CD4-positive, CD25-positive, alpha-beta regulatory T cell (primary cell): ENCODE results near the gene ARAF. TPM values are rescaled to one million over a fixed set of nuclear protein-coding genes. Genes with fewer than 3 reads are reported as not detected.
A peak's percentile ranks its signal among the peaks of the same experiment; 100 is the strongest.

Source experiments
- ATAC-seq, 2 donors: fragments of 150-1000 bp; cut with Tn5 transposase; one replicate each; pipeline ENCODE4 v1.10.0; 2021; ENCODE audit warnings: low read depth in 2 of 2, moderate number of reproducible peaks in 2 of 2, moderate library complexity in 1 of 2
- DNase-seq, 3 donors: peaks; one replicate each; pipeline versions ENCODE4 v3.0.0 to v3.0.0-alpha.2; 2012 to 2022; ENCODE audit warnings: mixed read lengths in 1 of 3
- H3K27ac ChIP-seq: one replicate; pipeline ENCODE4 v1.7.0; 2013; ENCODE audit warnings: mild to moderate bottlenecking, low read length; ENCODE audit not compliant: insufficient read depth, poor library complexity, severe bottlenecking
- H3K27me3 ChIP-seq: one replicate; pipeline ENCODE4 v1.7.0; 2013; ENCODE audit warnings: low read length; ENCODE audit not compliant: control insufficient read depth, insufficient read depth
- H3K36me3 ChIP-seq: one replicate; pipeline ENCODE4 v1.7.0; 2013; ENCODE audit warnings: mild to moderate bottlenecking, low read length, moderate library complexity; ENCODE audit not compliant: control insufficient read depth, insufficient read depth
- H3K4me1 ChIP-seq: 2 replicates; pipeline ENCODE4 v1.7.0; 2013; ENCODE audit warnings: mild to moderate bottlenecking, low read length; ENCODE audit not compliant: insufficient read depth, control insufficient read depth, poor library complexity, severe bottlenecking
- H3K4me3 ChIP-seq: one replicate; pipeline ENCODE4 v1.7.0; 2013; ENCODE audit warnings: low read depth, mild to moderate bottlenecking, low read length, moderate library complexity
- H3K9me3 ChIP-seq, 2 experiments: 1 replicate in 1 of 2; 2 replicates in 1 of 2; pipeline ENCODE4 v1.7.0; 2013; ENCODE audit warnings: low read length in 2 of 2, mild to moderate bottlenecking in 1 of 2, moderate library complexity in 1 of 2; ENCODE audit not compliant: control insufficient read depth in 2 of 2
- H3K27ac Mint-ChIP-seq, 3 donors: one replicate each; pipeline ENCODE4 v1.8.0; 2020 to 2022; ENCODE audit warnings: mild to moderate bottlenecking in 3 of 3, mixed read lengths in 3 of 3, moderate library complexity in 2 of 3
- H3K27me3 Mint-ChIP-seq: one replicate; pipeline ENCODE4 v1.8.0; 2022; ENCODE audit warnings: mild to moderate bottlenecking, mixed read lengths
- H3K36me3 Mint-ChIP-seq: one replicate; pipeline ENCODE4 v1.8.0; 2020; ENCODE audit warnings: mixed read lengths
- H3K4me1 Mint-ChIP-seq, 4 donors: one replicate each; pipeline ENCODE4 v1.8.0; 2020 to 2022; ENCODE audit warnings: mixed read lengths in 4 of 4, mild to moderate bottlenecking in 1 of 4
- H3K4me3 Mint-ChIP-seq, 4 donors: one replicate each; pipeline ENCODE4 v1.8.0; 2020 to 2022; ENCODE audit warnings: mild to moderate bottlenecking in 4 of 4, mixed read lengths in 4 of 4, moderate library complexity in 3 of 4
- H3K9me3 Mint-ChIP-seq, 7 donors: one replicate each; pipeline ENCODE4 v1.8.0; 2020 to 2022; ENCODE audit warnings: mixed read lengths in 7 of 7, mild to moderate bottlenecking in 3 of 7, moderate library complexity in 2 of 7
- polyA plus RNA-seq, 4 donors: library from polyadenylated mRNA; unstranded; fragments of 300-500 nt; fragmentation: Illumina TruSeq; gene quantifications; one replicate each; pipeline ENCODE4 v1.2.3, GENCODE V29; 2021
- total RNA-seq: library from RNA; stranded (reverse); gene quantifications from one replicate; pipeline ENCODE4 v1.2.3, GENCODE V29; 2022

Gene ARAF
- total and polyA plus RNA-seq, 5 donors from 2014 or later, result 56.4 to 128 (median 66.9) TPM

DNA sequence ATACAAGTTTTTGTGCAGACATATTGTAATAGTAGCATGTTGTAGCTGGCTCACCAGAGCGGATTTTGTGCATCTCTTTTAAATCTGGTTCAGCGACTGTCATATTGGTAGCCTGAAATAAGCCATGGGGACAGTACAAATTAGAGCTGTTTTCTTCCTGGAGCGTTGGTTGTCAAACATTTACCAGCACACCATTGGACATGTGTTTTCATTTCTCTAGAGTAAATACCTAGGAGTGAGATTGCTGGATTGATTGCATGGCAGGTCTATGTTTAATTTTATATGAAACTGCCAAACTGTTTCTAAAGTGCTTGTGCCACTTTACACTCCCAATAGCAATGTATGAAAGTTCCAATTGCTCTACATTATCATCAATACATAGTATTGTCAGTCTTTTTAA, 2.6 kb upstream of the ARAF start:
- Histone ChIP-seq H3K4me3 (no peak overlapping the region), H3K9me3 (no peaks in the 10 kb centered on the region), H3K27ac (no peak overlapping the region), H3K4me1 (peaks cover 23% of the 10 kb centered on the region), H3K27me3 (no peaks in the 10 kb centered on the region), H3K36me3 (peaks cover 2% of the 10 kb centered on the region)
- Mint-ChIP-seq H3K4me1 (peaks cover 5 to 39% (median 17%) of the 10 kb centered on the region in 4 donors), H3K27ac (peak overlapping the region in 1 of 3 donors; percentile 60), H3K9me3 (no peaks in the 10 kb centered on the region), H3K4me3 (peak overlapping the region; percentile 11 to 58 (median 43)), H3K27me3 (no peaks in the 10 kb centered on the region), H3K36me3 (peaks cover 3% of the 10 kb centered on the region)
- ATAC-seq (no peak), DNase-seq (no peak)

DNA sequence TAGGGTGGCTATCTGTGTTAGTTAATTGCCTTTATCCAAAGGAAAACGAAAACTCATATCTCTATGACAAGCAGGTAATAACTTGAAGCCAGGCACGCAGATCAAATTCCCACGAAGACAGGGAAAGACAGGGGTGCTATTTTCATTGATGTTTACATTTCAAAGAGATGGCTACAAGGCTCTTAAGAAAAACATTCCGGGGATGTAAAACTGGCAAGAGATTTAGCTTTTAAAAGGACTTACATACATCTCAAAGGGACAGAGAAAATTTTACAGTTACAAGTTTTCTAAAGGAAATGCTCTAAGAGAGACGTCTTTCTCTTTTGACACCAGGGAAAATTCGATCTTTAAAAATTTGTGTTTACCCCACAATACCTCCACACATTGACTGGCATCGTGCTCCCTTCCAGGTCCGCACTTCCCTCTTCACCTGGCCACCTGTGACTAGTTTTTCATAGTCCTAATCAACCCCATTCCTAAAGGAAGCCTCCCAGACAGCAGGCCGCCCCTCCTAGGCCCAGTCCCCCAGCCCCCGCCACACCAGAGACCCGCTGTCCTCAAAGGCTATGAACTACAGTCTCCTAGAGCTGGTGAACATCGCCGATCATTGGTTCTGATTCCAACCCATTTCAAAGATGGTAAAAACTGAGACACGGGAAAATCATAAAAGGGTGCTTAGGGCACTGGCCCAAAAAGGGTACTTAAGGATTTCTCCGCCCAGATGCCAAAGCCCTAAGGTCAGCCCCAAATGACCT, 649 bp upstream of the ARAF start:
- Mint-ChIP-seq H3K9me3 (peaks cover 0 to 1% (median 0%) of the 10 kb centered on the region in 7 donors), H3K4me1 (peaks cover 5 to 49% (median 26%) of the 10 kb centered on the region in 4 donors), H3K27me3 (no peaks in the 10 kb centered on the region), H3K36me3 (peaks cover 10% of the 10 kb centered on the region), H3K4me3 (peak overlapping the region; percentile 80 to 98 (median 93)), H3K27ac (peak overlapping the region; percentile 98 to 99 (median 99))
- no peak for DNase-seq
- Histone ChIP-seq H3K36me3 (peaks cover 13% of the 10 kb centered on the region), H3K4me1 (peaks cover 24% of the 10 kb centered on the region), H3K4me3 (peak overlapping the region; percentile 82), H3K9me3 (no peaks in the 10 kb centered on the region), H3K27me3 (no peaks in the 10 kb centered on the region), H3K27ac (peak overlapping the region; percentile 96)
- no peak for ATAC-seq

DNA sequence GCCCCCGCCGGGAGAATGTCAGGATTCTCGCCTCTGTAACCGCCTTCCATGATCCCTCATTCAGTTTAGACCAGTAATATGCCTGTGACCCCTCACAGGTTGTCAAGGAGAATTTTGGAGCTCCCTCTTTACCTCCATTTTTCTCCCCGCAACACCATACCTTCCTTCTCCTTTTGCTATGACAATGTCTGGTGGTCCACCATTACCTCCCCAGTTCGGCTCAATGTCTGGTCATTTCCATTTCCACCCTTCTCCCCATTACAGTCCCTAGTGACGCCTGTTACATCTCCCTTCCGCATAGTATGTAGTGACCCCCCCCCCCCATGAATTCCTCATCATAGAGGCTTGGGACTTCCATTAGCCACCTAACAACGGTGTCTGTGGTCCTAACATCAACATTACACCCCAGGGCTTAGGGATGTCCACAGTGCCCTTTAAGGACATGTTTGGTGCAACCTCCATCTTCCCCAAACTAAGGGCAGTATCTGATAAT, 700 bp downstream of the ARAF start:
- H3K27ac ChIP-seq, result peak overlapping the region; percentile 96
- H3K4me1 Mint-ChIP-seq, result peaks cover 0 to 42% (median 22%) of the 10 kb centered on the region in 4 donors
- H3K36me3 Mint-ChIP-seq, result peaks cover 10% of the 10 kb centered on the region
- peaks cover 15% of the 10 kb centered on the region for H3K36me3 ChIP-seq
- no peaks in the 10 kb centered on the region for H3K27me3 ChIP-seq
- H3K27me3 Mint-ChIP-seq, result no peaks in the 10 kb centered on the region
- no peak for ATAC-seq
- H3K4me1 ChIP-seq, result peaks cover 24% of the 10 kb centered on the region
- H3K4me3 ChIP-seq, result peak overlapping the region; percentile 91
- H3K27ac Mint-ChIP-seq, result peak overlapping the region; percentile 80 to 99 (median 98)
- peaks cover 0 to 1% (median 0%) of the 10 kb centered on the region in 7 donors for H3K9me3 Mint-ChIP-seq
- no peaks in the 10 kb centered on the region for H3K9me3 ChIP-seq
- H3K4me3 Mint-ChIP-seq, result peak overlapping the region; percentile 80 to 98 (median 93)
- DNase-seq, result no peak

DNA sequence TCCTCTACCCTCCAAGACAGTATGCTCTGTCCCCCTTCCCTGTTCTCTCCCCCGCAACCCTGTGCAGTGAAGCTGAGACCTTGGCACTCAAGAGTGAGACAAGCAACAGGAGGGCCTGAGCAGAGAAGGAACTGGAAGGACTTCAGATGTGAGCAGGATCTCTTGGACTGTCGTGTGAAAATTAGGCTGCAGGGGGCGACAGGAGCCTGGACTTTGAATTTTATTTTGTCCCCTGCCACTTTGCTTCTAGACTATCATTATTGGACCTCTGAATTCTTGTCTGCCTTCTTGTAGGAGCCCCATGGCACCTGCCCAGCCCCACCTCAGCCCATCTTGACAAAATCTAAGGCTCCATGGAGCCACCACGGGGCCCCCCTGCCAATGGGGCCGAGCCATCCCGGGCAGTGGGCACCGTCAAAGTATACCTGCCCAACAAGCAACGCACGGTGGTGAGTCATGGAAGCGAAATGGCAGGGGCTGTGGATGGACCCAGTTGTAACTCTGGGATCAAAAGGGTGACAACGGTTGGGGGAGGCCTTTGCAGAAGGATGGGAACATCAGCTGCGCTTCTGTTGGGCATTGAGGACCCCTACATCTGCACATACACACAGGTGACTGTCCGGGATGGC, 1.7 kb downstream of the ARAF start:
- H3K9me3 Mint-ChIP-seq, result peaks cover 0 to 1% (median 0%) of the 10 kb centered on the region in 7 donors
- H3K27ac Mint-ChIP-seq, result peak overlapping the region in 1 of 3 donors; percentile 73
- ATAC-seq, result no peak
- H3K27me3 ChIP-seq, result no peaks in the 10 kb centered on the region
- H3K9me3 ChIP-seq, result no peaks in the 10 kb centered on the region
- peaks cover 24% of the 10 kb centered on the region for H3K4me1 ChIP-seq
- DNase-seq, result peak in 1 of 3 donors; percentile 42
- no peak overlapping the region for H3K27ac ChIP-seq
- H3K36me3 ChIP-seq, result peaks cover 23% of the 10 kb centered on the region
- H3K36me3 Mint-ChIP-seq, result peaks cover 10% of the 10 kb centered on the region
- H3K4me1 Mint-ChIP-seq, result peaks cover 3 to 41% (median 22%) of the 10 kb centered on the region in 4 donors
- H3K4me3 Mint-ChIP-seq, result peak overlapping the region; percentile 72 to 95 (median 86)
- no peaks in the 10 kb centered on the region for H3K27me3 Mint-ChIP-seq
- H3K4me3 ChIP-seq, result peak overlapping the region; percentile 31

DNA sequence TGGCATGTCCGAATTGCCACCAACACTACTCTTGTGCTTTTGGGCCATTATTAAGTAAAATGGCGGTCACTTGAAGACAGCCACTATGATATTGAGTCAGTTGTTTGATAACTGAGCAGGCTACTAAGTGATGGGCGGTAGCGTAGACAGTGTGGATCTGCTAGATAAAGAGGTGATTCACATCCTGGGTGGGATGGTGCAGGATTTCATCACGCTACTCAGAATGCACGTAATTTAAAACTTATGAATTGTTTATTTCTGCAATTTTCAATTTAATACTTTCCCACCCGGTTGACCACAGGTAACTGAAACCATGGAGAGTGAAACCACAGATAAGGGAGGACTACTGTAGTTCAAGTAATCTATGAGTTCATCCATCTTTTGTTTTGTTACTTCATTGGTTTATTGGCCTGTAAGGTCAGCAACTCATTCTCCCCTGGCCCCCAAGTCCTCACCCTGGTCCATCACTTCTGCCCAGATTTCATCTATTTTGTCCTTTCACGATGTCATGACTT, 2.9 kb downstream of the ARAF start:
- Mint-ChIP-seq H3K9me3 (peaks cover 0 to 1% (median 0%) of the 10 kb centered on the region in 7 donors), H3K27ac (peak overlapping the region in 1 of 3 donors; percentile 90), H3K27me3 (no peaks in the 10 kb centered on the region), H3K4me1 (peaks cover 4 to 43% (median 20%) of the 10 kb centered on the region in 4 donors), H3K36me3 (peaks cover 10% of the 10 kb centered on the region), H3K4me3 (peak overlapping the region; percentile 34 to 87 (median 63))
- no peaks in the 10 kb centered on the region for H3K27me3 ChIP-seq
- H3K4me3 ChIP-seq, result no peak overlapping the region
- H3K36me3 ChIP-seq, result peaks cover 31% of the 10 kb centered on the region
- DNase-seq, result no peak
- H3K4me1 ChIP-seq, result peaks cover 24% of the 10 kb centered on the region
- no peak overlapping the region for H3K27ac ChIP-seq
- ATAC-seq, result no peak
- no peaks in the 10 kb centered on the region for H3K9me3 ChIP-seq

DNA sequence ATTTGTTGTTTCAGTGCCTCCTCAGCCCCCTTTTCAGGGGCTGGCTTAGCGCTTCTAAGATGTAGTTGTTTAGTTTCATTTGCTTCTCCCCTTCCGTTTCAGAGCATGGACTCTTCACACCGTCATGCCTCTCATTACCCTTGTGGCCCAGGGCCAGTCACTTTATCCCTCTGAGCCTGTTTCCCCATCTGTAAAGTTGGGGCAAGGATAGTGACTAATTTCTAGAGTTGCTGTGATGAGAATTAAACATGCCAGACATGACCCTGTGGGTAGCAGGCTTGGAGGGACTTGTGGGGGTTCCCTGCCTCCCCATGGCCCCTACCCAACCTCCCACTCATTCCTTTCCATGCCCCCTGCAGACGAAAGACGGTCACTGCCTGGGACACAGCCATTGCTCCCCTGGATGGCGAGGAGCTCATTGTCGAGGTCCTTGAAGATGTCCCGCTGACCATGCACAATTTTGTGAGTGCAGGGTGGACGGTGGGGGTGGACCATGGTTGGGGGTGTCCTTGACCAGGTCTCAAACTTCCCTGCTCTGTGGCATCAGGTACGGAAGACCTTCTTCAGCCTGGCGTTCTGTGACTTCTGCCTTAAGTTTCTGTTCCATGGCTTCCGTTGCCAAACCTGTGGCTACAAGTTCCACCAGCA, 3.6 kb downstream of the ARAF start:
- H3K4me1 ChIP-seq, result peaks cover 24% of the 10 kb centered on the region
- no peaks in the 10 kb centered on the region for H3K9me3 ChIP-seq
- no peak overlapping the region for H3K27ac ChIP-seq
- no peak for ATAC-seq
- no peaks in the 10 kb centered on the region for H3K27me3 Mint-ChIP-seq
- DNase-seq, result no peak
- H3K27ac Mint-ChIP-seq, result peak overlapping the region in 2 of 3 donors; percentile 68 to 90
- H3K9me3 Mint-ChIP-seq, result peaks cover 0 to 1% (median 0%) of the 10 kb centered on the region in 7 donors
- no peak overlapping the region for H3K4me3 ChIP-seq
- no peaks in the 10 kb centered on the region for H3K27me3 ChIP-seq
- H3K4me3 Mint-ChIP-seq, result peak overlapping the region in 3 of 4 donors; percentile 34 to 72 (median 54)
- peaks cover 4 to 46% (median 20%) of the 10 kb centered on the region in 4 donors for H3K4me1 Mint-ChIP-seq
- H3K36me3 Mint-ChIP-seq, result peaks cover 17% of the 10 kb centered on the region
- H3K36me3 ChIP-seq, result peaks cover 31% of the 10 kb centered on the region

DNA sequence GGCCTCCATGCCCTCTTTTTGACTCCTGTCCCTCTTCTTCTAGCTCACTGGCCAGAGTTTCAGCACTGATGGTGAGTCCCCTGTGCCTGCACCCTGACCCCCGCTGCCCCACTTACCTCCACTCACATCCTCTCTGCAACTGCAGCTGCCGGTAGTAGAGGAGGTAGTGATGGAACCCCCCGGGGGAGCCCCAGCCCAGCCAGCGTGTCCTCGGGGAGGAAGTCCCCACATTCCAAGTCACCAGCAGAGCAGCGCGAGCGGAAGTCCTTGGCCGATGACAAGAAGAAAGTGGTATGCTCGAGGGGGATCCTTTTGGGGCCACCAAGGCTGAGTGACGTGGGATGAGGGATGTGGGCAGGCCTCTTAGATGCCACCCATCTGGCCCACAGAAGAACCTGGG, 5.8 kb downstream of the ARAF start:
- peaks cover 4 to 31% (median 15%) of the 10 kb centered on the region in 4 donors for H3K4me1 Mint-ChIP-seq
- H3K27ac ChIP-seq, result no peak overlapping the region
- no peak overlapping the region for H3K27ac Mint-ChIP-seq
- ATAC-seq (no peak), DNase-seq (no peak)
- no peak overlapping the region for H3K4me3 ChIP-seq
- H3K9me3 Mint-ChIP-seq, result peaks cover 0 to 1% (median 0%) of the 10 kb centered on the region in 7 donors
- no peak overlapping the region for H3K4me3 Mint-ChIP-seq
- H3K27me3 Mint-ChIP-seq, result no peaks in the 10 kb centered on the region
- H3K36me3 Mint-ChIP-seq, result peaks cover 28% of the 10 kb centered on the region
- H3K4me1 ChIP-seq, result peaks cover 12% of the 10 kb centered on the region
- H3K27me3 ChIP-seq, result no peaks in the 10 kb centered on the region
- no peaks in the 10 kb centered on the region for H3K9me3 ChIP-seq
- peaks cover 33% of the 10 kb centered on the region for H3K36me3 ChIP-seq
